ENCODE measurements around the gene PLPP4. TPM values are rescaled to one million over a fixed set of nuclear protein-coding genes. Genes with fewer than 3 reads are reported as not detected.

Gene PLPP4
- total RNA-seq, 1 experiment from 2014 or later, result not detected

DNA sequence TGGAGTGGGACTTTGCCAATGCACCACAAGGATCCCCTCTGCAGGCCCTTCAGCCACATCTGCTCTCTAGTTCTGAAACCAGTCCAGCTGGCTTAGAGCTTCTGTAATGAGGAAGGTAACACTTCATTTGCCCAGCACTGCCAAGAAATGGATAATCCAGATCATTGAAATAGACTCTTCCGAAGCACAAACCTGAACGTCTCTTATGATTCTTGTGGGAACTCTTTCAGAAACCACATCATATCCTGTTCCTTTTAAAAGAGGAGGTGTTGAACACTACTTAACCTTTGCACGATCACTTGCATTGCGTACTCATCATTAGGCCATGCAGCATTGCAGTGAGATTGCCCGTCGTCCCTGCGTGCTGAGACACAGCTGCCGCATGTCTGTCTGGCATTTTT lies 25.8 kb upstream of the PLPP4 start:
- Mint-ChIP-seq H3K27ac (no peak overlapping the region), H3K36me3 (ENCODE audit: insufficient read depth in 1 of 3, low read depth in 3 of 3) (no peaks in the 10 kb centered on the region), H3K27me3 (ENCODE audit: low read depth) (peaks cover 3% of the 10 kb centered on the region), H3K4me1 (peaks cover 5 to 8% of the 10 kb centered on the region in 2 experiments; a peak in 3 of 4 replicates), H3K4me3 (no peak overlapping the region), H3K9me3 (no peaks in the 10 kb centered on the region)
- H2BK12ac ChIP-seq (ENCODE audit: insufficient read length, low read depth, low read length), result no peak overlapping the region
- H3K56ac ChIP-seq (ENCODE audit: insufficient read length, low read depth, low read length), result no peak overlapping the region
- TF ChIP-seq CTCF (conservative IDR thresholded peaks at IDR 0.05), result no peak
- no peak overlapping the region for H3K23ac ChIP-seq (ENCODE audit: insufficient read length, low read depth, low read length)
- no peak overlapping the region for H2AFZ ChIP-seq (ENCODE audit: low read length)
- H2BK20ac ChIP-seq (ENCODE audit: low read depth, low read length, poor library complexity, severe bottlenecking), result no peak overlapping the region
- H3T11ph ChIP-seq (ENCODE audit: low read length), result no peak overlapping the region
- H3K4me2 ChIP-seq (ENCODE audit: insufficient read depth, insufficient read length, low read length), result no peak overlapping the region
- H3K18ac ChIP-seq (ENCODE audit: insufficient read length, low read depth, low read length), result no peak overlapping the region
- no peak overlapping the region for H3K14ac ChIP-seq (ENCODE audit: insufficient read depth, low read length)
- H2BK15ac ChIP-seq (ENCODE audit: low read depth, low read length), result no peak overlapping the region
- H4K91ac ChIP-seq (ENCODE audit: insufficient read length, low read depth, low read length), result no peak overlapping the region
- no peaks in the 10 kb centered on the region for H3K79me1 ChIP-seq (ENCODE audit: insufficient read depth, low read depth, low read length, poor library complexity, severe bottlenecking)
- no peaks in the 10 kb centered on the region for H3K9me3 ChIP-seq (ENCODE audit: control insufficient read depth, low read depth, low read length)
- no peak overlapping the region for H4K5ac ChIP-seq (ENCODE audit: insufficient read length, low read depth, low read length)
- no peaks in the 10 kb centered on the region for H4K20me1 ChIP-seq (ENCODE audit: control insufficient read depth, insufficient read depth, insufficient read length)
- no peak overlapping the region for H3K4ac ChIP-seq (ENCODE audit: low read depth, low read length)
- H2BK5ac ChIP-seq (ENCODE audit: insufficient read length, low read length), result no peak overlapping the region
- H3K79me2 ChIP-seq (ENCODE audit: insufficient read depth, low read length), result no peaks in the 10 kb centered on the region
- H3K27me3 ChIP-seq (ENCODE audit: insufficient read depth, low read length), result no peaks in the 10 kb centered on the region
- H4K8ac ChIP-seq (replicated peaks; ENCODE audit: insufficient read length, low read depth, low read length), result no peak overlapping the region
- no peak overlapping the region for H2BK120ac ChIP-seq (ENCODE audit: low read depth, low read length, poor library complexity, severe bottlenecking)
- no peak overlapping the region for H3K27ac ChIP-seq (ENCODE audit: insufficient read length, low read depth, low read length)
- no peak overlapping the region for H2AK5ac ChIP-seq (ENCODE audit: insufficient read length, low read length)
- peaks cover 3% of the 10 kb centered on the region for H3K23me2 ChIP-seq (ENCODE audit: insufficient read length, low read depth, low read length, poor library complexity, severe bottlenecking)
- DNase-seq, result no peak
- H3K4me1 ChIP-seq (ENCODE audit: insufficient read depth, low read length), result no peaks in the 10 kb centered on the region
- no peak overlapping the region for H3K9ac ChIP-seq (ENCODE audit: extremely low read depth, insufficient read length, low read length)
- WGBS (ENCODE audit: extremely low coverage, insufficient read length, low lambda C conversion rate), result no CpG with 5 or more reads among the region's 8 CpGs

Data from H9 (cell line).